NCI-H2107 treated with DMSO at 0.1 percent for 48 hours (cell line): ENCODE data around the gene DPP7.
A peak's percentile ranks its signal among the peaks of the same experiment; 100 is the strongest.
"Not testable (repeated sequence)": the region's sequence is repeated elsewhere in the genome, so short reads cannot be mapped to it uniquely, and the experiment has no call there.

ENCODE experiments used
- DNase-seq: peaks from one replicate; lab custom pipeline; 2025; ENCODE audit not compliant: unreplicated experiment; lab: John Stamatoyannopoulos, UW

Gene DPP7

GRCh38 chr9:137075275-137075775 is 39.2 kb downstream of the DPP7 start:
- no peak for DNase-seq

- DNase-seq: no peak
Observed at GRCh38 chr9:137074657-137075274, 39.8 kb downstream of the DPP7 start.

GRCh38 chr9:137073992-137074399 is 40.5 kb downstream of the DPP7 start:
- DNase-seq: no peak

GRCh38 chr9:137071282-137071681 is 43.3 kb downstream of the DPP7 start:
- no peak for DNase-seq

GRCh38 chr9:137070906-137071275 is 43.6 kb downstream of the DPP7 start:
- no peak for DNase-seq

- peak; percentile 87 for DNase-seq
Observed at GRCh38 chr9:137070201-137070905, 44.2 kb downstream of the DPP7 start, which contains the start of gene SAPCD2. Gene SAPCD2, minus strand, starts transcription at chr9:137070557. Its CDS starts 97 bp downstream, at chr9:137070460.

- no peak for DNase-seq
Observed at GRCh38 chr9:137069508-137070091, 44.9 kb downstream of the DPP7 start.

GRCh38 chr9:137068539-137069507 is 45.7 kb downstream of the DPP7 start:
- DNase-seq: no peak

- peak; percentile 71 for DNase-seq
Observed at GRCh38 chr9:137067860-137068538, 46.5 kb downstream of the DPP7 start.

GRCh38 chr9:137066096-137066861 is 48.3 kb downstream of the DPP7 start:
- DNase-seq: no peak

- DNase-seq: no peak
Observed at GRCh38 chr9:137065336-137065967, 49.1 kb downstream of the DPP7 start.

GRCh38 chr9:137064880-137065164 is 49.7 kb downstream of the DPP7 start:
- DNase-seq: no peak

GRCh38 chr9:137064027-137064879 is 50.3 kb downstream of the DPP7 start:
- no peak for DNase-seq

- DNase-seq: no peak
Observed at GRCh38 chr9:137063311-137064026, 51.1 kb downstream of the DPP7 start.

GRCh38 chr9:137062798-137063197 is 51.7 kb downstream of the DPP7 start:
- not testable (repeated sequence) for DNase-seq

- DNase-seq: no peak
Observed at GRCh38 chr9:137062384-137062783, 52.1 kb downstream of the DPP7 start.
